ENCODE measurements around the gene PTTG1. TPM values are rescaled to one million over a fixed set of nuclear protein-coding genes. Genes with fewer than 3 reads are reported as not detected.

PTTG1 gene
- total and polyA plus RNA-seq, 2 of the 8 experiments (the other 6 are each of a cell fraction or from before 2014, with no cell fraction given) = 240 to 478 TPM

GRCh38 chr5:160470437-160471361, 49.0 kb downstream of the PTTG1 start (continued):
- no peak for TF ChIP-seq CTCF (IDR thresholded peaks at IDR 0.05; ENCODE audit: control extremely low read depth in 1 of 3, insufficient read depth in 1 of 3, low read depth in 1 of 3, low read length in 3 of 3)
- TF ChIP-seq POLR2AphosphoS5 (IDR thresholded peaks at IDR 0.05; ENCODE audit: low read depth, low read length) = no peak
